NB4 (cell line): ENCODE measurements around the gene C4BPB.

ENCODE experiments used
- CTCF ChIP-seq: IDR thresholded peaks from one replicate; pipeline ENCODE4 v1.5.1; 2012; ENCODE audit warnings: low read depth, low read length
- POLR2A ChIP-seq: IDR thresholded peaks from 2 replicates; pipeline ENCODE4 v1.6.1; 2011; ENCODE audit warnings: mild to moderate bottlenecking; ENCODE audit not compliant: insufficient read length; ENCODE audit errors: extremely low read depth

DNA sequence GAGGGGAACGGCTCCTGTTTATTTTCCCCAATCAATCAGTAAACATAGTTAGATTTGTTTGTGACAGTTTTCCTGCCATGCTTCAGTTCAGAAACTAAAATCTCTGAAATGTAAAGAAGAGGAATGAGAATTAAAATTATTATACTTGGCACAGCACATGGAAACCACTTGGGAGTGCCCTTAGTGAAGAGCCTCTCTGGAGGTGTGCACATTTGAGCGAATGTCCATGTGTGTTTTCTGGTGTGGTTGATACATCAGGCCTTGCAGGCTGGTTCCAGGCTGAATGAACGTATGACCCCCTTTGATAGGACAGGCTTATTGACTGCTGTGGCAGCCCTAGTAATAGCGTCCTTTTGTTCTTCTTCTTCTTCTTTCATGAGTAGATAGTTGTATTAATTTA, 42.5 kb downstream of the C4BPB start:
- no peak for TF ChIP-seq CTCF
- no peak for TF ChIP-seq POLR2A
